K562 (cell line): Measurements from ENCODE around the gene HECW1. TPM values are rescaled to one million over a fixed set of nuclear protein-coding genes. Genes with fewer than 3 reads are reported as not detected.

ENCODE experiments used
- ATAC-seq: fragments of 200-7000 bp; cut with Tn5 transposase; 3 replicates; pipeline ENCODE4 v1.9.1; 2020; ENCODE audit warnings: moderate library complexity
- BruUV-seq: library from RNA; stranded (reverse); fragments of 400-500 nt; replicated peaks from 2 replicates; lab custom pipeline; 2021; lab: Mats Ljungman, UMichigan
- CTCF ChIA-PET: fragments of 300-600 bp; formaldehyde crosslinking; extraction: SDS; loops from one replicate; lab custom pipeline; 2021; ENCODE audit warnings: low intra/inter-chr PET ratio; lab: Yijun Ruan, JAX
- POLR2A ChIA-PET: fragments of 300-600, 350-650 bp; sonication (Branson Sonifier 250); formaldehyde crosslinking; extraction: SDS; loops from one replicate; lab custom pipeline; 2021; ENCODE audit warnings: antibody characterized with exemption, inconsistent platforms; lab: Yijun Ruan, JAX
- DNase-seq, 4 experiments: peaks; one replicate each; pipeline versions ENCODE4 v3.0.0 to v3.0.0-alpha.2; 2011 to 2018; ENCODE audit warnings: low spot score in 3 of 4, mixed read lengths in 3 of 4; ENCODE audit errors: extremely low read depth in 1 of 4
- FAIRE-seq: peaks from 2 replicates; lab custom pipeline; 2011; peaks lifted over from hg19 to GRCh38; lab: Jason Lieb, UNC
- H2AFZ ChIP-seq: 2 replicates; pipeline ENCODE4 v1.6.0; 2011; ENCODE audit warnings: low read depth, low read length, control low read depth, inconsistent platforms
- H3K27ac ChIP-seq: fragments of 200-600 bp; 3 replicates; pipeline ENCODE4 v1.8.0; 2011; ENCODE audit warnings: low read depth, mild to moderate bottlenecking, control low read depth, inconsistent platforms, low read length, moderate library complexity, mixed read lengths; ENCODE audit errors: extremely low read depth
- H3K27me3 ChIP-seq, 2 experiments: fragments of 300-600 bp in 1 of 2; 2 replicates in 1 of 2; 3 replicates in 1 of 2; pipeline versions ENCODE4 v1.6.0 to v1.8.0; 2011; ENCODE audit warnings: inconsistent platforms in 2 of 2, low read length in 2 of 2, mild to moderate bottlenecking in 1 of 2, mixed read lengths in 1 of 2, moderate library complexity in 1 of 2; ENCODE audit not compliant: control insufficient read depth in 2 of 2, insufficient read depth in 2 of 2
- H3K36me3 ChIP-seq: fragments of 300-600 bp; 3 replicates; pipeline ENCODE4 v1.8.0; 2011; ENCODE audit warnings: mild to moderate bottlenecking, low read length, inconsistent platforms; ENCODE audit not compliant: control insufficient read depth, insufficient read depth
- H3K4me1 ChIP-seq, 2 experiments: fragments of 200-600 bp in 1 of 2; replicated peaks in 1 of 2; 2 replicates in 1 of 2; 3 replicates in 1 of 2; pipeline versions ENCODE4 v1.5.1 to v1.8.0; 2011; ENCODE audit warnings: inconsistent platforms in 2 of 2, low read length in 2 of 2, mild to moderate bottlenecking in 1 of 2, mixed read lengths in 1 of 2, moderate library complexity in 1 of 2; ENCODE audit not compliant: control insufficient read depth in 2 of 2, insufficient read depth in 2 of 2
- H3K4me2 ChIP-seq: 2 replicates; pipeline ENCODE4 v1.6.1; 2011; ENCODE audit warnings: low read length, control low read depth, inconsistent platforms, mixed read lengths; ENCODE audit not compliant: insufficient read depth
- H3K4me3 ChIP-seq: fragments of 200-600 bp; sonication (generic), shearing (Covaris generic); 2 replicates; pipeline ENCODE4 v1.5.1; 2016; ENCODE audit warnings: control low read depth, inconsistent platforms
- H3K79me2 ChIP-seq: fragments of 200-600 bp; 3 replicates; pipeline ENCODE4 v1.8.0; 2011; ENCODE audit warnings: low read length, inconsistent platforms; ENCODE audit not compliant: control insufficient read depth, insufficient read depth
- H3K9ac ChIP-seq, 2 experiments: 2 replicates each; pipeline versions ENCODE4 v1.6.0 to v1.6.1; 2011; ENCODE audit warnings: low read depth in 2 of 2, low read length in 2 of 2, control low read depth in 1 of 2, inconsistent platforms in 1 of 2, mild to moderate bottlenecking in 1 of 2, mixed read lengths in 1 of 2; ENCODE audit not compliant: insufficient read depth in 1 of 2
- H3K9me1 ChIP-seq: one replicate; pipeline ENCODE4 v1.6.0; 2011; ENCODE audit warnings: inconsistent platforms, mild to moderate bottlenecking, low read length, moderate library complexity; ENCODE audit not compliant: control insufficient read depth, insufficient read depth
- H3K9me3 ChIP-seq: replicated peaks from 2 replicates; pipeline ENCODE4 v1.5.1; 2011; ENCODE audit warnings: low read depth, low read length, inconsistent platforms; ENCODE audit not compliant: control insufficient read depth, insufficient read depth
- H4K20me1 ChIP-seq: replicated peaks from 2 replicates; pipeline ENCODE4 v1.6.1; 2011; ENCODE audit warnings: low read length, inconsistent platforms, mixed read lengths; ENCODE audit not compliant: control insufficient read depth, insufficient read depth
- CHD7 ChIP-seq: fragments of 200-600 bp; sonication (generic); IDR thresholded peaks from one replicate; pipeline ENCODE4 v1.6.1; 2012; ENCODE audit warnings: mild to moderate bottlenecking, low read depth, low read length, inconsistent platforms
- CSDE1 ChIP-seq, 2 experiments: fragments of 450-650 bp; IDR thresholded peaks; 2 replicates each; pipeline ENCODE4 v1.6.1; 2016; ENCODE audit warnings: mild to moderate bottlenecking in 1 of 2
- PRDM10 ChIP-seq: fragments of 450-650 bp; IDR thresholded peaks from 2 replicates; pipeline ENCODE4 v1.6.1; 2018; ENCODE audit not compliant: partially characterized antibody
- TCF15 ChIP-seq: fragments of 250-450 bp; sonication (Bioruptor Pico); IDR thresholded peaks from 2 replicates; pipeline ENCODE4 v1.8.0; 2022; ENCODE audit warnings: moderate library complexity, mild to moderate bottlenecking, inconsistent platforms
- ZNF217 ChIP-seq: sonication (generic); formaldehyde crosslinking; IDR thresholded peaks from 2 replicates; pipeline ENCODE4 v1.8.0; 2022; ENCODE audit warnings: mild to moderate bottlenecking, missing genetic modification reagents
- WGBS: fragments of 100-300 bp; shearing (Covaris generic); methylation state at CpG from one replicate; pipeline ENCODE4 v1.1.6; 2016; ENCODE audit warnings: low coverage, mixed read lengths; ENCODE audit not compliant: insufficient coverage; ENCODE audit errors: missing lambda C conversion rate; 5-methylcytosine and 5-hydroxymethylcytosine counted together
- in situ Hi-C: fragments of 300-500 bp; cut with MboI; formaldehyde crosslinking; loops from 4 replicates; pipeline ENCODE4 v1.15.0; 2018; ENCODE audit warnings: inconsistent platforms, mixed read lengths
- intact Hi-C: fragments of 100-400 bp; cut with micrococcal nuclease; formaldehyde crosslinking; loops from 2 replicates; pipeline ENCODE4 v1.14.2; 2022
- polyA plus RNA-seq, 8 experiments: library from polyadenylated mRNA; depleted of rRNA in 4 of 8; stranded (reverse) in 5 of 8; unstranded in 3 of 8; fragments of >200 nt; fragmentation: Nextera tagmentation in 2 of 8; fragmentation: Illumina TruSeq in 1 of 8; extraction: Ambion mirVana in 2 of 8; extraction: Trizol in 1 of 8; gene quantifications; 2 replicates each; pipeline versions ENCODE4 v1.2.1 to v1.2.3, GENCODE V29; 2011 to 2014; ENCODE audit warnings: inconsistent platforms in 1 of 8, missing spikeins in 1 of 8
- total RNA-seq, 7 experiments: library from RNA; depleted of rRNA in 6 of 7; stranded (reverse); fragments of >200 nt in 6 of 7; fragmentation: Illumina TruSeq in 2 of 7; extraction: Trizol in 2 of 7; gene quantifications; 2 replicates each; pipeline versions ENCODE4 v1.2.1 to v1.2.3, GENCODE V29; 2011 to 2021; ENCODE audit warnings: low replicate concordance in 1 of 7

Gene HECW1
- total and polyA plus RNA-seq, 9 of the 15 experiments (the other 6 are each of a cell fraction or from before 2014, with no cell fraction given): 0.07 to 0.31 (median 0.13) TPM; not detected in 4

GRCh38 chr7:43462836-43463235 is 350.4 kb downstream of the HECW1 start:
- no peaks in the 10 kb centered on the region for H3K79me2 ChIP-seq
- no peak for DNase-seq
- POLR2A ChIA-PET: interaction anchor here (1.2 kb wide), 1 partner anchor 376 kb away, joined by 3 read pairs; no protein-coding TSS in a partner anchor
- H3K4me2 ChIP-seq: no peak overlapping the region
- H3K36me3 ChIP-seq: no peaks in the 10 kb centered on the region
- no peak for FAIRE-seq
- no peaks in the 10 kb centered on the region; the same call in 1 of the 2 replicates for H4K20me1 ChIP-seq
- intact Hi-C loops: no loop called here
- no peaks in the 10 kb centered on the region for H3K9me1 ChIP-seq
- CTCF ChIA-PET: no interaction called here
- no TSS peak for BruUV-seq
- WGBS: 0% methylated on average over 1 of the region's 1 CpG
- H3K4me3 ChIP-seq: no peak overlapping the region
- no peaks in the 10 kb centered on the region for H3K9me3 ChIP-seq
- peaks cover 36 to 54% of the 10 kb centered on the region in 2 experiments for H3K27me3 ChIP-seq
- no peak overlapping the region for H2AFZ ChIP-seq
- peaks cover 0 to 2% of the 10 kb centered on the region in 2 experiments; a peak in 2 of 5 replicates for H3K4me1 ChIP-seq
- H3K9ac ChIP-seq: no peak overlapping the region
- in situ Hi-C loops: no loop called here
- H3K27ac ChIP-seq: no peak overlapping the region
- no peak for ATAC-seq
- TF ChIP-seq CSDE1 (IDR thresholded peaks at IDR 0.05): no peak
- TF ChIP-seq PRDM10: no peak
- no peak for TF ChIP-seq TCF15 (CRISPR knock-in tag)
- no peak for TF ChIP-seq ZNF217 (CRISPR knock-in tag)
- TF ChIP-seq CHD7: no peak
